ENCODE measurements around the gene PRMT1.

DNA sequence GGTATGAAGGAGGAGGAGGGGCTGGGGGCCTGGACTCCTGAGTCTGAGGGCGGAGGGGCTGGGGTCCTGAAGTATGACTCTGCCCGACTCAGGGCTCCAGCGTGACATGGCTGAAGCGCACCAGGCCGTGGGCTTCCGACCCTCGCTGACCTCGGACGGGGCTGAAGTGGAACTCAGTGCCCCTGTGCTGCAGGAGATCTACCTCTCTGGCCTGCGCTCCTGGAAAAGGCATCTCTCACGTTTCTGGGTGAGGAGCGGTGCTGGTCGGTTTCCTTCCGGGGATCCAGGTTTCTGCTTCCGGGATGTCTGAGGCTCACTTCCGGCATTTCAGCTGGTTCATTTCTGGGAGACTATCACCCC is 15.1 kb downstream of the PRMT1 start:
- TF ChIP-seq, protein P1, sequence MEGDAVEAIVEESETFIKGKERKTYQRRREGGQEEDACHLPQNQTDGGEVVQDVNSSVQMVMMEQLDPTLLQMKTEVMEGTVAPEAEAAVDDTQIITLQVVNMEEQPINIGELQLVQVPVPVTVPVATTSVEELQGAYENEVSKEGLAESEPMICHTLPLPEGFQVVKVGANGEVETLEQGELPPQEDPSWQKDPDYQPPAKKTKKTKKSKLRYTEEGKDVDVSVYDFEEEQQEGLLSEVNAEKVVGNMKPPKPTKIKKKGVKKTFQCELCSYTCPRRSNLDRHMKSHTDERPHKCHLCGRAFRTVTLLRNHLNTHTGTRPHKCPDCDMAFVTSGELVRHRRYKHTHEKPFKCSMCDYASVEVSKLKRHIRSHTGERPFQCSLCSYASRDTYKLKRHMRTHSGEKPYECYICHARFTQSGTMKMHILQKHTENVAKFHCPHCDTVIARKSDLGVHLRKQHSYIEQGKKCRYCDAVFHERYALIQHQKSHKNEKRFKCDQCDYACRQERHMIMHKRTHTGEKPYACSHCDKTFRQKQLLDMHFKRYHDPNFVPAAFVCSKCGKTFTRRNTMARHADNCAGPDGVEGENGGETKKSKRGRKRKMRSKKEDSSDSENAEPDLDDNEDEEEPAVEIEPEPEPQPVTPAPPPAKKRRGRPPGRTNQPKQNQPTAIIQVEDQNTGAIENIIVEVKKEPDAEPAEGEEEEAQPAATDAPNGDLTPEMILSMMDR (IDR thresholded peaks at IDR 0.05; ENCODE audit: low read depth, low read length, missing input control): no peak
- TF ChIP-seq RAD21 (IDR thresholded peaks at IDR 0.05): no peak

Measured in liver (tissue), 3 donors.